K562 (cell line): ENCODE data around the gene DOCK4. TPM values are rescaled to one million over a fixed set of nuclear protein-coding genes. Genes with fewer than 3 reads are reported as not detected.

Experiments used
- ATAC-seq: fragments of 200-7000 bp; cut with Tn5 transposase; 3 replicates; pipeline ENCODE4 v1.9.1; 2020; ENCODE audit warnings: moderate library complexity
- BruUV-seq: library from RNA; stranded (reverse); fragments of 400-500 nt; replicated peaks from 2 replicates; lab custom pipeline; 2021; lab: Mats Ljungman, UMichigan
- CTCF ChIA-PET: fragments of 300-600 bp; formaldehyde crosslinking; extraction: SDS; loops from one replicate; lab custom pipeline; 2021; ENCODE audit warnings: low intra/inter-chr PET ratio; lab: Yijun Ruan, JAX
- POLR2A ChIA-PET: fragments of 300-600, 350-650 bp; sonication (Branson Sonifier 250); formaldehyde crosslinking; extraction: SDS; loops from one replicate; lab custom pipeline; 2021; ENCODE audit warnings: antibody characterized with exemption, inconsistent platforms; lab: Yijun Ruan, JAX
- DNase-seq, 4 experiments: peaks; one replicate each; pipeline versions ENCODE4 v3.0.0 to v3.0.0-alpha.2; 2011 to 2018; ENCODE audit warnings: low spot score in 3 of 4, mixed read lengths in 3 of 4; ENCODE audit errors: extremely low read depth in 1 of 4
- FAIRE-seq: peaks from 2 replicates; lab custom pipeline; 2011; peaks lifted over from hg19 to GRCh38; lab: Jason Lieb, UNC
- H2AFZ ChIP-seq: 2 replicates; pipeline ENCODE4 v1.6.0; 2011; ENCODE audit warnings: low read depth, low read length, control low read depth, inconsistent platforms
- H3K27ac ChIP-seq: fragments of 200-600 bp; 3 replicates; pipeline ENCODE4 v1.8.0; 2011; ENCODE audit warnings: low read depth, mild to moderate bottlenecking, control low read depth, inconsistent platforms, low read length, moderate library complexity, mixed read lengths; ENCODE audit errors: extremely low read depth
- H3K27me3 ChIP-seq, 2 experiments: fragments of 300-600 bp in 1 of 2; 2 replicates in 1 of 2; 3 replicates in 1 of 2; pipeline versions ENCODE4 v1.6.0 to v1.8.0; 2011; ENCODE audit warnings: inconsistent platforms in 2 of 2, low read length in 2 of 2, mild to moderate bottlenecking in 1 of 2, mixed read lengths in 1 of 2, moderate library complexity in 1 of 2; ENCODE audit not compliant: control insufficient read depth in 2 of 2, insufficient read depth in 2 of 2
- H3K36me3 ChIP-seq: fragments of 300-600 bp; 3 replicates; pipeline ENCODE4 v1.8.0; 2011; ENCODE audit warnings: mild to moderate bottlenecking, low read length, inconsistent platforms; ENCODE audit not compliant: control insufficient read depth, insufficient read depth
- H3K4me1 ChIP-seq, 2 experiments: fragments of 200-600 bp in 1 of 2; replicated peaks in 1 of 2; 2 replicates in 1 of 2; 3 replicates in 1 of 2; pipeline versions ENCODE4 v1.5.1 to v1.8.0; 2011; ENCODE audit warnings: inconsistent platforms in 2 of 2, low read length in 2 of 2, mild to moderate bottlenecking in 1 of 2, mixed read lengths in 1 of 2, moderate library complexity in 1 of 2; ENCODE audit not compliant: control insufficient read depth in 2 of 2, insufficient read depth in 2 of 2
- H3K4me2 ChIP-seq: 2 replicates; pipeline ENCODE4 v1.6.1; 2011; ENCODE audit warnings: low read length, control low read depth, inconsistent platforms, mixed read lengths; ENCODE audit not compliant: insufficient read depth
- H3K4me3 ChIP-seq: fragments of 200-600 bp; sonication (generic), shearing (Covaris generic); 2 replicates; pipeline ENCODE4 v1.5.1; 2016; ENCODE audit warnings: control low read depth, inconsistent platforms
- H3K79me2 ChIP-seq: fragments of 200-600 bp; 3 replicates; pipeline ENCODE4 v1.8.0; 2011; ENCODE audit warnings: low read length, inconsistent platforms; ENCODE audit not compliant: control insufficient read depth, insufficient read depth
- H3K9ac ChIP-seq, 2 experiments: 2 replicates each; pipeline versions ENCODE4 v1.6.0 to v1.6.1; 2011; ENCODE audit warnings: low read depth in 2 of 2, low read length in 2 of 2, control low read depth in 1 of 2, inconsistent platforms in 1 of 2, mild to moderate bottlenecking in 1 of 2, mixed read lengths in 1 of 2; ENCODE audit not compliant: insufficient read depth in 1 of 2
- H3K9me1 ChIP-seq: one replicate; pipeline ENCODE4 v1.6.0; 2011; ENCODE audit warnings: inconsistent platforms, mild to moderate bottlenecking, low read length, moderate library complexity; ENCODE audit not compliant: control insufficient read depth, insufficient read depth
- H3K9me3 ChIP-seq: replicated peaks from 2 replicates; pipeline ENCODE4 v1.5.1; 2011; ENCODE audit warnings: low read depth, low read length, inconsistent platforms; ENCODE audit not compliant: control insufficient read depth, insufficient read depth
- H4K20me1 ChIP-seq: replicated peaks from 2 replicates; pipeline ENCODE4 v1.6.1; 2011; ENCODE audit warnings: low read length, inconsistent platforms, mixed read lengths; ENCODE audit not compliant: control insufficient read depth, insufficient read depth
- ELK1 ChIP-seq: sonication (generic); formaldehyde crosslinking; IDR thresholded peaks from 2 replicates; pipeline ENCODE4 v1.8.1; 2022; ENCODE audit warnings: missing genetic modification reagents
- FOXJ2 ChIP-seq: fragments of 200-800 bp; sonication (Bioruptor generic); IDR thresholded peaks from 2 replicates; pipeline ENCODE4 v1.6.1; 2016; ENCODE audit warnings: missing genetic modification characterization, missing compliant biosample characterization
- PRDM10 ChIP-seq: fragments of 450-650 bp; IDR thresholded peaks from 2 replicates; pipeline ENCODE4 v1.6.1; 2018; ENCODE audit not compliant: partially characterized antibody
- YBX1 ChIP-seq: fragments of 450-650 bp; IDR thresholded peaks from 2 replicates; pipeline ENCODE4 v1.7.1; 2016; ENCODE audit warnings: mild to moderate bottlenecking
- ZFX ChIP-seq: sonication (generic); formaldehyde crosslinking; IDR thresholded peaks from 2 replicates; pipeline ENCODE4 v1.8.0; 2022; ENCODE audit warnings: mild to moderate bottlenecking, missing genetic modification reagents, moderate library complexity
- ZNF592 ChIP-seq: fragments of 450-650 bp; IDR thresholded peaks from 2 replicates; pipeline ENCODE4 v1.6.1; 2017; ENCODE audit warnings: antibody characterized with exemption, mild to moderate bottlenecking
- WGBS: fragments of 100-300 bp; shearing (Covaris generic); methylation state at CpG from one replicate; pipeline ENCODE4 v1.1.6; 2016; ENCODE audit warnings: low coverage, mixed read lengths; ENCODE audit not compliant: insufficient coverage; ENCODE audit errors: missing lambda C conversion rate; 5-methylcytosine and 5-hydroxymethylcytosine counted together
- in situ Hi-C: fragments of 300-500 bp; cut with MboI; formaldehyde crosslinking; loops from 4 replicates; pipeline ENCODE4 v1.15.0; 2018; ENCODE audit warnings: inconsistent platforms, mixed read lengths
- intact Hi-C: fragments of 100-400 bp; cut with micrococcal nuclease; formaldehyde crosslinking; loops from 2 replicates; pipeline ENCODE4 v1.14.2; 2022
- polyA plus RNA-seq, 8 experiments: library from polyadenylated mRNA; depleted of rRNA in 4 of 8; stranded (reverse) in 5 of 8; unstranded in 3 of 8; fragments of >200 nt; fragmentation: Nextera tagmentation in 2 of 8; fragmentation: Illumina TruSeq in 1 of 8; extraction: Ambion mirVana in 2 of 8; extraction: Trizol in 1 of 8; gene quantifications; 2 replicates each; pipeline versions ENCODE4 v1.2.1 to v1.2.3, GENCODE V29; 2011 to 2014; ENCODE audit warnings: inconsistent platforms in 1 of 8, missing spikeins in 1 of 8
- total RNA-seq, 7 experiments: library from RNA; depleted of rRNA in 6 of 7; stranded (reverse); fragments of >200 nt in 6 of 7; fragmentation: Illumina TruSeq in 2 of 7; extraction: Trizol in 2 of 7; gene quantifications; 2 replicates each; pipeline versions ENCODE4 v1.2.1 to v1.2.3, GENCODE V29; 2011 to 2021; ENCODE audit warnings: low replicate concordance in 1 of 7

DOCK4 gene
- total and polyA plus RNA-seq, 9 of the 15 experiments (the other 6 are each of a cell fraction or from before 2014, with no cell fraction given): 0.42 to 5.7 (median 2.3) TPM

- no peak overlapping the region for H3K9ac ChIP-seq
- H3K36me3 ChIP-seq: no peaks in the 10 kb centered on the region
- H3K79me2 ChIP-seq: no peaks in the 10 kb centered on the region
- ChIA-PET POLR2A (no interaction called here), CTCF (no interaction called here)
- 6% methylated on average over 4 of the region's 4 CpGs for WGBS
- FAIRE-seq (no peak), ATAC-seq (no peak), DNase-seq (no peak)
- peaks cover 5 to 10% of the 10 kb centered on the region in 2 experiments; a peak in 4 of 5 replicates for H3K27me3 ChIP-seq
- no peak overlapping the region for H3K27ac ChIP-seq
- H4K20me1 ChIP-seq: no peaks in the 10 kb centered on the region
- BruUV-seq: no TSS peak
- H3K4me1 ChIP-seq: no peaks in the 10 kb centered on the region
- H3K4me3 ChIP-seq: no peak overlapping the region
- H3K4me2 ChIP-seq: no peak overlapping the region
- no peak overlapping the region for H2AFZ ChIP-seq
- TF ChIP-seq FOXJ2 (tag): no peak
- TF ChIP-seq ZFX (CRISPR knock-in tag): no peak
- H3K9me1 ChIP-seq: no peaks in the 10 kb centered on the region
- in situ Hi-C loops: no loop called here
- intact Hi-C loops: no loop called here
- no peaks in the 10 kb centered on the region for H3K9me3 ChIP-seq
Measured at GRCh38 chr7:111933609-111934008, 272.6 kb downstream of the DOCK4 start.

DNA sequence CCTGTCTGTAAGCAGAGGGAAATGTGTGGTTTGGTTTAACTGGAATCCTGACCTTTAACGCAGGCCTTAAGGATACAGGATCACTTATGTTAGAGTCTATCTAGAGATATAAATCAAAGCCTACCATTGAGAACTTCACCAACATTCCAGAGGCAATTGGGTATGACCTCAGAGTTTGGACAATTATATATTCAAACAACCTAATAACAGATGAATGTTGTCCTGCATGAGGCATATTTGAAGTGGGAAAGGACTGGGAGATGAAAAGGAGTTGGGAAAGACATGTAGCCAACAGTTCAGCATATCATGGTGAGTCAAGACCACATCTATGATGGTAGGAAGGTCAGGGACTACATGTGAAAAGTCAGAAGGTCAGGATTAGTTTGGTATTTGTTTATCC lies 274.2 kb downstream of the DOCK4 start:
- ChIA-PET CTCF (no interaction called here), POLR2A (no interaction called here)
- ATAC-seq (no peak), DNase-seq (no peak), FAIRE-seq (no peak)
- Histone ChIP-seq H3K4me1 (no peaks in the 10 kb centered on the region), H3K4me2 (no peak overlapping the region), H2AFZ (no peak overlapping the region), H3K79me2 (no peaks in the 10 kb centered on the region), H3K27ac (no peak overlapping the region), H4K20me1 (no peaks in the 10 kb centered on the region), H3K4me3 (no peak overlapping the region), H3K36me3 (no peaks in the 10 kb centered on the region), H3K9me1 (no peaks in the 10 kb centered on the region), H3K27me3 (peaks cover 5 to 10% of the 10 kb centered on the region in 2 experiments; a peak in 4 of 5 replicates), H3K9me3 (no peaks in the 10 kb centered on the region), H3K9ac (no peak overlapping the region)
- in situ Hi-C loops: no loop called here
- intact Hi-C loops: no loop called here
- no TSS peak for BruUV-seq
- 0% methylated on average over 1 of the region's 1 CpG for WGBS
- no peak for TF ChIP-seq ZNF592
- no peak for TF ChIP-seq PRDM10
- TF ChIP-seq ELK1: no peak
- no peak for TF ChIP-seq YBX1
